Measurements from ENCODE around the gene RASEF.

Gene RASEF

GRCh38 chr9:83062651-83063527, at the start of gene RASEF:
Gene RASEF, minus strand, starts transcription at chr9:83063142. Its CDS starts 275 bp downstream, at chr9:83062867.
- no peak for TF ChIP-seq GATA2 (IDR thresholded peaks at IDR 0.05; ENCODE audit: low read depth, low read length)
- no peak for TF ChIP-seq GATA3 (IDR thresholded peaks at IDR 0.05; ENCODE audit: low read depth, low read length)

- TF ChIP-seq GATA3 (IDR thresholded peaks at IDR 0.05; ENCODE audit: low read depth, low read length) (no peak), GATA2 (IDR thresholded peaks at IDR 0.05; ENCODE audit: low read depth, low read length) (no peak)
These were observed 48.2 kb upstream of the RASEF start for GRCh38 chr9:83111169-83111568.

GRCh38 chr9:83109296-83109695, 46.4 kb upstream of the RASEF start:
- TF ChIP-seq GATA2 (IDR thresholded peaks at IDR 0.05; ENCODE audit: low read depth, low read length) (no peak), GATA3 (IDR thresholded peaks at IDR 0.05; ENCODE audit: low read depth, low read length) (no peak)

GRCh38 chr9:83108208-83108607, 45.3 kb upstream of the RASEF start:
- TF ChIP-seq GATA3 (IDR thresholded peaks at IDR 0.05; ENCODE audit: low read depth, low read length) (no peak), GATA2 (IDR thresholded peaks at IDR 0.05; ENCODE audit: low read depth, low read length) (no peak)

GRCh38 chr9:83106772-83107171, 43.8 kb upstream of the RASEF start:
- TF ChIP-seq GATA2 (IDR thresholded peaks at IDR 0.05; ENCODE audit: low read depth, low read length) (no peak), GATA3 (IDR thresholded peaks at IDR 0.05; ENCODE audit: low read depth, low read length) (no peak)

GRCh38 chr9:83106263-83106662, 43.3 kb upstream of the RASEF start:
- TF ChIP-seq GATA2 (IDR thresholded peaks at IDR 0.05; ENCODE audit: low read depth, low read length) (no peak), GATA3 (IDR thresholded peaks at IDR 0.05; ENCODE audit: low read depth, low read length) (no peak)

GRCh38 chr9:83097633-83098032, 34.7 kb upstream of the RASEF start:
- TF ChIP-seq GATA2 (IDR thresholded peaks at IDR 0.05; ENCODE audit: low read depth, low read length), result no peak
- TF ChIP-seq GATA3 (IDR thresholded peaks at IDR 0.05; ENCODE audit: low read depth, low read length), result no peak

- no peak for TF ChIP-seq GATA3 (IDR thresholded peaks at IDR 0.05; ENCODE audit: low read depth, low read length)
These were observed 18.9 kb upstream of the RASEF start for GRCh38 chr9:83081846-83082245.

GRCh38 chr9:83081010-83081409, 18.1 kb upstream of the RASEF start:
- TF ChIP-seq GATA3 (IDR thresholded peaks at IDR 0.05; ENCODE audit: low read depth, low read length) (no peak), GATA2 (IDR thresholded peaks at IDR 0.05; ENCODE audit: low read depth, low read length) (no peak)

GRCh38 chr9:83071626-83072025, 8.7 kb upstream of the RASEF start:
- TF ChIP-seq GATA2 (IDR thresholded peaks at IDR 0.05; ENCODE audit: low read depth, low read length) (no peak), GATA3 (IDR thresholded peaks at IDR 0.05; ENCODE audit: low read depth, low read length) (no peak)

- TF ChIP-seq GATA2 (IDR thresholded peaks at IDR 0.05; ENCODE audit: low read depth, low read length) (no peak), GATA3 (IDR thresholded peaks at IDR 0.05; ENCODE audit: low read depth, low read length) (no peak)
These were observed 7.3 kb upstream of the RASEF start for GRCh38 chr9:83070261-83070660.

GRCh38 chr9:83069651-83070050, 6.7 kb upstream of the RASEF start:
- TF ChIP-seq GATA3 (IDR thresholded peaks at IDR 0.05; ENCODE audit: low read depth, low read length) (no peak), GATA2 (IDR thresholded peaks at IDR 0.05; ENCODE audit: low read depth, low read length) (no peak)

GRCh38 chr9:83068414-83068813, 5.5 kb upstream of the RASEF start:
- no peak for TF ChIP-seq GATA3 (IDR thresholded peaks at IDR 0.05; ENCODE audit: low read depth, low read length)
- TF ChIP-seq GATA2 (IDR thresholded peaks at IDR 0.05; ENCODE audit: low read depth, low read length), result no peak

- no peak for TF ChIP-seq GATA2 (IDR thresholded peaks at IDR 0.05; ENCODE audit: low read depth, low read length)
- TF ChIP-seq GATA3 (IDR thresholded peaks at IDR 0.05; ENCODE audit: low read depth, low read length), result no peak
These were observed 4.6 kb upstream of the RASEF start for GRCh38 chr9:83067579-83067978.

- TF ChIP-seq GATA2 (IDR thresholded peaks at IDR 0.05; ENCODE audit: low read depth, low read length), result no peak
- TF ChIP-seq GATA3 (IDR thresholded peaks at IDR 0.05; ENCODE audit: low read depth, low read length), result no peak
These were observed 3.8 kb upstream of the RASEF start for GRCh38 chr9:83066771-83067170.

Data from SH-SY5Y (cell line).